ENCODE measurements around the gene KSR1. TPM values are rescaled to one million over a fixed set of nuclear protein-coding genes. Genes with fewer than 3 reads are reported as not detected.

Gene KSR1
- total and polyA plus RNA-seq, 9 of the 15 experiments (the other 6 are each of a cell fraction or from before 2014, with no cell fraction given), result 1.4 to 51.7 (median 18.4) TPM

- TF ChIP-seq POLR3A (IDR thresholded peaks at IDR 0.05; ENCODE audit: borderline replicate concordance, extremely low read depth, insufficient read depth, insufficient read length) (no peak), MCM2 (IDR thresholded peaks at IDR 0.05; ENCODE audit: low read depth) (no peak), IRF9 (tag; IDR thresholded peaks at IDR 0.05) (no peak; the same call in 1 of the 2 replicates), BDP1 (IDR thresholded peaks at IDR 0.05; ENCODE audit: insufficient read depth, insufficient read length) (no peak), TFAP4 (CRISPR knock-in tag; IDR thresholded peaks at IDR 0.05; ENCODE audit: borderline replicate concordance) (peak; percentile 23; the same call in 1 of the 2 replicates), ZNF274 (IDR thresholded peaks at IDR 0.05; ENCODE audit: borderline replicate concordance, low read depth, low read length) (no peak), ZNF444 (CRISPR knock-in tag; IDR thresholded peaks at IDR 0.05) (peak; percentile 60; the same call in 1 of the 2 replicates), NFIC (IDR thresholded peaks at IDR 0.05) (peak; percentile 87), E2F3 (CRISPR knock-in tag; IDR thresholded peaks at IDR 0.05) (no peak), ZNF217 (CRISPR knock-in tag; IDR thresholded peaks at IDR 0.05) (no peak), CCAR2 (IDR thresholded peaks at IDR 0.05; ENCODE audit: low read depth, low read length) (no peak), SREBF1 (IDR thresholded peaks at IDR 0.05; ENCODE audit: borderline replicate concordance, low read depth, low read length) (no peak), ATF6 (CRISPR knock-in tag; IDR thresholded peaks at IDR 0.05) (no peak), CTBP1 (IDR thresholded peaks at IDR 0.05; ENCODE audit: borderline replicate concordance) (peak; percentile 98), POU5F1 (IDR thresholded peaks at IDR 0.05; ENCODE audit: borderline replicate concordance, low read depth, low read length, partially characterized antibody) (no peak), ZNF639 (CRISPR knock-in tag; conservative IDR thresholded peaks at IDR 0.05 in 1 of 2, IDR thresholded peaks at IDR 0.05 in 1 of 2) (0 out of 4 replicates have a peak, but pooled peaks of 1 of the 2 experiments have one; percentile 66), ZBTB12 (CRISPR knock-in tag; IDR thresholded peaks at IDR 0.05) (peak; percentile 53), ZNF764 (CRISPR knock-in tag; IDR thresholded peaks at IDR 0.05; ENCODE audit: low read depth) (no peak), ZBTB43 (CRISPR knock-in tag; IDR thresholded peaks at IDR 0.05) (no peak), MXI1 (IDR thresholded peaks at IDR 0.05; ENCODE audit: low read depth, low read length) (no peak)
These were observed 117.8 kb downstream of the KSR1 start (continued) for GRCh38 chr17:27573971-27574525.
